Endothelial cell of umbilical vein (primary cell): ENCODE results near the gene ELOVL4. TPM values are rescaled to one million over a fixed set of nuclear protein-coding genes. Genes with fewer than 3 reads are reported as not detected.
A peak's percentile ranks its signal among the peaks of the same experiment; 100 is the strongest.

Experiments
- BruUV-seq: library from RNA; stranded (reverse); fragments of 400-500 nt; replicated peaks from 2 replicates; lab custom pipeline; 2021; lab: Mats Ljungman, UMichigan
- CTCF ChIA-PET: fragments of 300-600, 350-600 bp; sonication (Branson Sonifier 250); formaldehyde crosslinking; loops from one replicate; lab custom pipeline; 2021; ENCODE audit warnings: antibody characterized with exemption, inconsistent platforms; lab: Charles Lee
- POLR2A ChIA-PET: fragments of 300-600, 350-600 bp; sonication (Branson Sonifier 250); formaldehyde crosslinking; loops from one replicate; lab custom pipeline; 2021; ENCODE audit warnings: antibody characterized with exemption, inconsistent platforms; lab: Charles Lee
- DNase-seq: peaks from one replicate; pipeline ENCODE4 v3.0.0-alpha.2; 2011; ENCODE audit warnings: low read depth, low spot score
- FAIRE-seq: peaks from 2 replicates; lab custom pipeline; 2011; peaks lifted over from hg19 to GRCh38; lab: Jason Lieb, UNC
- H2AFZ ChIP-seq: 2 replicates; pipeline ENCODE4 v1.6.0; 2012; ENCODE audit warnings: low read depth, low read length, control low read depth, inconsistent platforms
- H3K27ac ChIP-seq: 2 replicates; pipeline ENCODE4 v1.5.1; 2011; ENCODE audit warnings: low read depth, mild to moderate bottlenecking, control low read depth, low read length, moderate library complexity; ENCODE audit not compliant: insufficient read depth
- H3K27me3 ChIP-seq, 2 experiments: 2 replicates each; pipeline versions ENCODE4 v1.6.0 to v1.6.1; 2011; ENCODE audit warnings: low read length in 2 of 2, mixed read lengths in 1 of 2; ENCODE audit not compliant: control insufficient read depth in 2 of 2, insufficient read depth in 2 of 2
- H3K36me3 ChIP-seq, 2 experiments: 2 replicates in 1 of 2; 3 replicates in 1 of 2; pipeline ENCODE4 v1.5.1; 2011; ENCODE audit warnings: low read length in 2 of 2, mild to moderate bottlenecking in 1 of 2, moderate library complexity in 1 of 2; ENCODE audit not compliant: control insufficient read depth in 2 of 2, insufficient read depth in 2 of 2; ENCODE audit errors: extremely low read depth in 1 of 2
- H3K4me1 ChIP-seq: 3 replicates; pipeline ENCODE4 v1.5.1; 2011; ENCODE audit warnings: mild to moderate bottlenecking, low read length; ENCODE audit not compliant: control insufficient read depth, insufficient read depth; ENCODE audit errors: extremely low read depth
- H3K4me2 ChIP-seq: 2 replicates; pipeline ENCODE4 v1.6.1; 2011; ENCODE audit warnings: low read length, control low read depth, mixed read lengths; ENCODE audit not compliant: insufficient read depth
- H3K4me3 ChIP-seq, 3 experiments: fragments of 200-600 bp in 1 of 3; sonication (generic), shearing (Covaris generic) in 1 of 3; replicated peaks in 1 of 3; 2 replicates each; pipeline ENCODE4 v1.5.1; 2011 to 2016; ENCODE audit warnings: control low read depth in 3 of 3, low read length in 3 of 3, mild to moderate bottlenecking in 2 of 3, inconsistent platforms in 1 of 3, low read depth in 1 of 3, moderate library complexity in 1 of 3; ENCODE audit not compliant: insufficient read depth in 1 of 3
- H3K79me2 ChIP-seq: 2 replicates; pipeline ENCODE4 v1.6.0; 2012; ENCODE audit warnings: low read length, inconsistent platforms; ENCODE audit not compliant: control insufficient read depth, insufficient read depth
- H3K9ac ChIP-seq: replicated peaks from 2 replicates; pipeline ENCODE3; 2011; ENCODE audit warnings: low read length, control low read depth; ENCODE audit not compliant: insufficient read depth; ENCODE audit errors: extremely low read depth
- H3K9me1 ChIP-seq: replicated peaks from 3 replicates; pipeline ENCODE4 v1.6.0; 2011; ENCODE audit warnings: mild to moderate bottlenecking, low read length; ENCODE audit not compliant: control insufficient read depth, insufficient read depth; ENCODE audit errors: extremely low read depth
- H3K9me3 ChIP-seq: replicated peaks from 2 replicates; pipeline ENCODE4 v1.5.1; 2012; ENCODE audit warnings: low read length, inconsistent platforms; ENCODE audit not compliant: control insufficient read depth, insufficient read depth
- H4K20me1 ChIP-seq: replicated peaks from 2 replicates; pipeline ENCODE3; 2011; ENCODE audit warnings: mild to moderate bottlenecking, low read length; ENCODE audit not compliant: control insufficient read depth, insufficient read depth; ENCODE audit errors: extremely low read depth
- EZH2 ChIP-seq: IDR thresholded peaks from 2 replicates; pipeline ENCODE4 v1.6.1; 2012; ENCODE audit warnings: borderline replicate concordance, low read depth, mild to moderate bottlenecking, moderate library complexity, low read length, inconsistent platforms; ENCODE audit not compliant: severe bottlenecking
- FOS ChIP-seq: IDR thresholded peaks from 2 replicates; pipeline ENCODE4 v1.6.1; 2011; ENCODE audit warnings: mild to moderate bottlenecking, low read length, moderate library complexity, borderline replicate concordance; ENCODE audit not compliant: insufficient read depth
- GATA2 ChIP-seq: IDR thresholded peaks from 2 replicates; pipeline ENCODE4 v1.7.0; 2011; ENCODE audit warnings: low read depth, mild to moderate bottlenecking, moderate library complexity, mixed read lengths, low read length; ENCODE audit not compliant: insufficient read length, insufficient read depth
- JUN ChIP-seq: IDR thresholded peaks from 2 replicates; pipeline ENCODE4 v1.6.1; 2011; ENCODE audit warnings: borderline replicate concordance, low read depth; ENCODE audit not compliant: insufficient read length, insufficient read depth
- MYC ChIP-seq: IDR thresholded peaks from one replicate; pipeline ENCODE4 v1.6.1; 2011; ENCODE audit warnings: mild to moderate bottlenecking, low read depth, low read length
- POLR2A ChIP-seq: IDR thresholded peaks from 2 replicates; pipeline ENCODE4 v1.6.1; 2012; ENCODE audit warnings: low read depth, mild to moderate bottlenecking, control low read depth, low read length
- POLR2AphosphoS5 ChIP-seq: IDR thresholded peaks from 2 replicates; pipeline ENCODE4 v1.6.1; 2012; ENCODE audit warnings: low read depth, mild to moderate bottlenecking, control low read depth, low read length, moderate library complexity; ENCODE audit not compliant: insufficient read depth
- dilution Hi-C: fragments of 300-500 bp; cut with MboI; formaldehyde crosslinking; loops from one replicate; pipeline ENCODE4 v1.15.0; 2019; ENCODE audit warnings: low sequenced_read_pairs; ENCODE audit not compliant: extremely low pct_ligation_motif_present
- intact Hi-C: fragments of 100-400 bp; cut with micrococcal nuclease; formaldehyde crosslinking; loops from one replicate; pipeline ENCODE4 v1.10.0; 2022
- polyA plus RNA-seq, 4 experiments: library from polyadenylated mRNA; depleted of rRNA in 3 of 4; stranded (reverse) in 3 of 4; unstranded in 1 of 4; fragments of >200 nt; gene quantifications; 2 replicates each; pipeline versions ENCODE4 v1.2.1 to v1.2.3, GENCODE V29; 2011 to 2012; ENCODE audit warnings: missing spikeins in 1 of 4
- total RNA-seq: library from RNA; stranded (reverse); gene quantifications from 2 replicates; pipeline ENCODE4 v1.2.3, GENCODE V29; 2021
- TF ChIP-seq, protein P1 (sequence below): IDR thresholded peaks from 2 replicates; pipeline ENCODE4 v1.6.1; 2011; ENCODE audit not compliant: insufficient read depth, insufficient read length
- TF ChIP-seq, protein P2 (sequence below), 2 donors: IDR thresholded peaks; 1 replicate in 1 of 2; 2 replicates in 1 of 2; pipeline ENCODE4 v1.5.1; 2011; ENCODE audit warnings: low read length in 2 of 2, mild to moderate bottlenecking in 2 of 2, moderate library complexity in 2 of 2, control low read depth in 1 of 2, inconsistent platforms in 1 of 2, low read depth in 1 of 2; ENCODE audit not compliant: insufficient read depth in 1 of 2; ENCODE audit errors: extremely low read depth in 1 of 2

The ELOVL4 gene
- total and polyA plus RNA-seq, 2 donors (not counting 3 experiments of a cell fraction or from before 2014, with no cell fraction given): 0.98 to 3.3 TPM

DNA sequence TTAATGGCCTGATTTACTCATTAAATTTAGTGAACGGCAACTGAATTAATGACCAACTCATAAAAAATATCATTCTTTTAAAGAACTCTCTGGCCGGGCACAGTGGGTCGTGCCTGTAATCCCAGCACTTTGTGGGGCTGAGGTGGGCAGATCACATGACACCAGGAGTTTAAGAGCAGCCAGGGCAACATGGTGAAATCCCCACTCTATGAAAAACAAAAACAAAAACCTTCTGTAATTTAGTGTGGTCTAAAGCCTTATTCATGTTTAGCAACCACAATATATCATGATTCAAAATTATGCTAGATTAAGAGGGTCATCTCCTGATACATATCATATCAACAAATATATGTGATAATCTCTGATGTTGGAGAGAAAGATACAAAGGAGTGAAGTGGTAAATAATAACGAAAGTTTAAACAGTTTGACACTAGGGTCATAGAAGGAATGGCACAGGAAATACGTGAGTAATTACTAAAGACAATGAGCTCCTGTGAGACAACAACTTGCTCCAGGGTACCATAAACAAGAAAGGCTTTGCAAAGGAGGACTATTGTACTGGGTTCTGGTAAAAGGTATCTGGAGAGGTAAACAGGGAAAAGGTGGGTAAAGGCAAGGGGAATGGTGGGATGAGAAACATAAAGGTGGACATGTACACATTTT, 5.7 kb downstream of the ELOVL4 start:
- ChIA-PET CTCF (no interaction called here), POLR2A (no interaction called here)
- TF ChIP-seq FOS (peak; percentile 36), JUN (peak; percentile 47), POLR2A (no peak)
- Histone ChIP-seq H3K27me3 (peaks cover 0 to 2% of the 10 kb centered on the region in 2 experiments), H3K4me2 (peak overlapping the region; percentile 75), H3K4me3 (no peak overlapping the region), H3K79me2 (no peaks in the 10 kb centered on the region), H3K27ac (peak overlapping the region; percentile 70), H3K9me3 (no peaks in the 10 kb centered on the region), H3K36me3 (no peaks in the 10 kb centered on the region), H3K4me1 (peaks cover 19% of the 10 kb centered on the region), H3K9ac (no peak overlapping the region), H2AFZ (peak overlapping the region; percentile 0), H3K9me1 (no peaks in the 10 kb centered on the region), H4K20me1 (peaks cover 2% of the 10 kb centered on the region)
- intact Hi-C loops (loop anchor here (10.0 kb wide), 1 partner anchor 513 kb away; no protein-coding TSS in a partner anchor), dilution Hi-C loops (no loop called here)
- FAIRE-seq: peak; percentile 81
- DNase-seq: peak; percentile 40
- no TSS peak for BruUV-seq

DNA sequence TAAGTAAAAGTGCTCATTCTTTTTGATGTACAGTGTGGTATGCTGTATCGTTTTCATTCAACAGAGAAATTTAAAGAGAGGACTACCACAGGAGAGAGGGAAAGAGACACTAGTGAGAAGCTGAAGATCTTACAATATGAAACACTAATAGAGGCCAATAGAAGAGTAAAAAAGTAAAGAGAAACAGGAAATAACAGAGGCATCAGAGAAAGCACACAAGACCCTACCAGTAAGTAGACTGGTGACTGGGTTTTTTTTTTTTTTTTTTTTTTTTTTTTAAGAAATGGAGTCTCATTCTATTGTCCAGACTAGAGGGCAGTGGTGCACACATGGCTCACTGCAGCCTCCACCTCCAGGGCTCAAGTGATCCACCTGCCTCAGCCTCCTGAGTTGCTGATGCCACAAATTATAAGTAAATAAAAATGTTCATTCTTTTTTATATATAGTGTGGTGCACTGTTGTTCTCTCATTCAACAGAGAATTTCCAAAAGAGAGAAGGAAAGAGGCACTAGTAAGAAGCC, 18.8 kb downstream of the ELOVL4 start:
- Histone ChIP-seq H3K27ac (no peak overlapping the region), H3K4me2 (no peak overlapping the region), H3K4me3 (no peak overlapping the region), H3K9me3 (no peaks in the 10 kb centered on the region), H4K20me1 (no peaks in the 10 kb centered on the region), H3K4me1 (no peaks in the 10 kb centered on the region), H3K79me2 (no peaks in the 10 kb centered on the region), H3K9me1 (no peaks in the 10 kb centered on the region), H3K36me3 (no peaks in the 10 kb centered on the region), H3K9ac (no peak overlapping the region), H3K27me3 (peaks cover 0 to 2% of the 10 kb centered on the region in 2 experiments), H2AFZ (no peak overlapping the region)
- FAIRE-seq: no peak
- no peak for TF ChIP-seq POLR2AphosphoS5
- TF ChIP-seq, protein P1, sequence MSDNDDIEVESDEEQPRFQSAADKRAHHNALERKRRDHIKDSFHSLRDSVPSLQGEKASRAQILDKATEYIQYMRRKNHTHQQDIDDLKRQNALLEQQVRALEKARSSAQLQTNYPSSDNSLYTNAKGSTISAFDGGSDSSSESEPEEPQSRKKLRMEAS: no peak
- TF ChIP-seq, protein P2, sequence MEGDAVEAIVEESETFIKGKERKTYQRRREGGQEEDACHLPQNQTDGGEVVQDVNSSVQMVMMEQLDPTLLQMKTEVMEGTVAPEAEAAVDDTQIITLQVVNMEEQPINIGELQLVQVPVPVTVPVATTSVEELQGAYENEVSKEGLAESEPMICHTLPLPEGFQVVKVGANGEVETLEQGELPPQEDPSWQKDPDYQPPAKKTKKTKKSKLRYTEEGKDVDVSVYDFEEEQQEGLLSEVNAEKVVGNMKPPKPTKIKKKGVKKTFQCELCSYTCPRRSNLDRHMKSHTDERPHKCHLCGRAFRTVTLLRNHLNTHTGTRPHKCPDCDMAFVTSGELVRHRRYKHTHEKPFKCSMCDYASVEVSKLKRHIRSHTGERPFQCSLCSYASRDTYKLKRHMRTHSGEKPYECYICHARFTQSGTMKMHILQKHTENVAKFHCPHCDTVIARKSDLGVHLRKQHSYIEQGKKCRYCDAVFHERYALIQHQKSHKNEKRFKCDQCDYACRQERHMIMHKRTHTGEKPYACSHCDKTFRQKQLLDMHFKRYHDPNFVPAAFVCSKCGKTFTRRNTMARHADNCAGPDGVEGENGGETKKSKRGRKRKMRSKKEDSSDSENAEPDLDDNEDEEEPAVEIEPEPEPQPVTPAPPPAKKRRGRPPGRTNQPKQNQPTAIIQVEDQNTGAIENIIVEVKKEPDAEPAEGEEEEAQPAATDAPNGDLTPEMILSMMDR (IDR thresholded peaks at IDR 0.05; ENCODE audit: extremely low read depth in 1 of 2, insufficient read depth in 1 of 2, low read depth in 1 of 2, low read length in 2 of 2): no peak
- TF ChIP-seq GATA2: no peak
- TF ChIP-seq MYC: no peak
- TF ChIP-seq FOS: no peak
- no peak for TF ChIP-seq POLR2A
- TF ChIP-seq EZH2: no peak
- TF ChIP-seq JUN: no peak
- no TSS peak for BruUV-seq
- CTCF ChIA-PET: interaction anchor here (1.6 kb wide), 1 partner anchor 18 kb away, joined by 8 read pairs; the partner anchor contains the start of gene ELOVL4
- intact Hi-C loops: no loop called here
- DNase-seq: no peak
- POLR2A ChIA-PET: no interaction called here
- dilution Hi-C loops: no loop called here
